Pancreas (tissue), 10 donors: Measurements from ENCODE around the gene AGR2. TPM values are rescaled to one million over a fixed set of nuclear protein-coding genes. Genes with fewer than 3 reads are reported as not detected.
"Not testable (repeated sequence)": the region's sequence is repeated elsewhere in the genome, so short reads cannot be mapped to it uniquely, and the experiment has no call there.

ENCODE experiments used
- ATAC-seq, 4 donors: fragments of 200-7000 bp; cut with Tn5 transposase; one replicate each; pipeline versions ENCODE4 v1.8.0 to v1.9.1; 2020; ENCODE audit warnings: mild to moderate bottlenecking in 4 of 4, moderate library complexity in 4 of 4
- DNase-seq, 6 donors: peaks; one replicate each; pipeline ENCODE4 v3.0.0-alpha.2; 2020
- FAIRE-seq: peaks from 2 replicates; lab custom pipeline; 2012; peaks lifted over from hg19 to GRCh38; lab: Jason Lieb, UNC
- H3K27ac ChIP-seq, 4 donors: fragments of 200-600 bp; sonication (generic); 1 replicate in 3 of 4; 2 replicates in 1 of 4; pipeline versions ENCODE4 v1.5.0 to v1.8.0; 2020
- H3K27me3 ChIP-seq, 4 donors: fragments of 200-600 bp; one replicate each; pipeline ENCODE4 v1.8.0; 2021
- H3K36me3 ChIP-seq, 3 donors: fragments of 200-600 bp; sonication (generic) in 1 of 3; one replicate each; pipeline versions ENCODE4 v1.5.0 to v1.8.0; 2020 to 2021
- H3K4me1 ChIP-seq, 3 donors: fragments of 200-600 bp; one replicate each; pipeline ENCODE4 v1.8.0; 2021
- H3K4me3 ChIP-seq, 4 donors: fragments of 200-600 bp; sonication (generic) in 2 of 4; one replicate each; pipeline versions ENCODE4 v1.5.0 to v1.8.0; 2020 to 2021
- H3K9me3 ChIP-seq, 4 donors: fragments of 200-600 bp; one replicate each; pipeline ENCODE4 v1.8.0; 2021
- WGBS, 2 donors: extraction: QIAGEN DNeasy Blood & Tissue Kit; methylation state at CpG; one replicate each; pipeline ENCODE4 v1.1.7; 2013; 5-methylcytosine and 5-hydroxymethylcytosine counted together
- intact Hi-C, 3 donors: fragments of 100-400 bp; cut with DNase I; formaldehyde crosslinking; loops; one replicate each; pipeline versions ENCODE4 v1.11.1 to v1.14.2; 2022
- polyA plus RNA-seq, 2 donors: library from polyadenylated mRNA; stranded (reverse); fragments of 200-250 nt; gene quantifications; one replicate each; pipeline ENCODE4 v1.2.3, GENCODE V29; 2013
- total RNA-seq, 6 donors: library from RNA; stranded (reverse); fragmentation: NEBNext Ultra II Directional in 4 of 6; extraction: Animal tissue kit (Norgen Biotek cat#: 25700) in 4 of 6; gene quantifications; one replicate each; pipeline versions ENCODE4 v1.2.1 to v1.2.4, GENCODE V29; 2021 to 2023
- TF ChIP-seq, protein P1 (sequence below), 4 donors: fragments of 200-600 bp; sonication (generic) in 3 of 4; IDR thresholded peaks; one replicate each; pipeline versions ENCODE4 v1.5.0 to v1.8.0; 2021; ENCODE audit warnings: antibody characterized with exemption in 4 of 4
- donor health status: healthy with polysubstance abuse.
- donor health status: DM: no; HTN: no; CAD: no; lungs with moderate emphysema.
- donor health status: DM: no; HTN: no; CAD: no.
- donor health status: control.
- donor health status: control.
- donor health status: Bipolar disorder and iron deficiency.
- donor health status: DM: yes; HTN: yes; CAD: no.
- donor health status: DM: no; HTN: no; CAD: no.
- donor health status: DM: no; HTN: no; CAD: no.
- donor health status: DM: yes; HTN: yes; CAD: no.

Gene AGR2
- total and polyA plus RNA-seq, 8 donors, result 2.3 to 31.5 (median 11.5) TPM

DNA sequence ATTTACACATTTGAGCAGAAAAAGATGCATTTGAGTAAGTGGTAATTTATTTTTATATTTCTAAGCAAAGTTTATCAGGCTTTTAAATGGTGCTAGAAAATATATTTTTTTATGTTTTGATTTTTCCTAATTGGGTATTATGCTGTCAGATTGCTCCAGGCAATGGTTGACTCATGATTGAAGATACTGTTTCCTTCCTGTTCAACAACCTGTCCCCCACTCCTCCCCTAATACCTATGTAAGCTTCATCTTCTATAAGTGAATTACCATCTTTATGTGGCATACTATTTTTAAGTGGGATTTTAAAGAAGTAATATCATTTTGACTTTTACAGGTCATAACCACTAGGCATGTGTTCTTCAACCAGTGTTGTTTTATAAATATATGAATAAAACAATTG is 29.8 kb downstream of the AGR2 start:
- Histone ChIP-seq H3K9me3 (no peaks in the 10 kb centered on the region), H3K4me3 (no peak overlapping the region), H3K36me3 (no peaks in the 10 kb centered on the region), H3K4me1 (peaks cover 0 to 7% (median 5%) of the 10 kb centered on the region in 3 donors), H3K27me3 (no peaks in the 10 kb centered on the region), H3K27ac (no peak overlapping the region)
- intact Hi-C loops, result no loop called here
- DNase-seq, result no peak
- ATAC-seq, result no peak
- TF ChIP-seq, protein P1, sequence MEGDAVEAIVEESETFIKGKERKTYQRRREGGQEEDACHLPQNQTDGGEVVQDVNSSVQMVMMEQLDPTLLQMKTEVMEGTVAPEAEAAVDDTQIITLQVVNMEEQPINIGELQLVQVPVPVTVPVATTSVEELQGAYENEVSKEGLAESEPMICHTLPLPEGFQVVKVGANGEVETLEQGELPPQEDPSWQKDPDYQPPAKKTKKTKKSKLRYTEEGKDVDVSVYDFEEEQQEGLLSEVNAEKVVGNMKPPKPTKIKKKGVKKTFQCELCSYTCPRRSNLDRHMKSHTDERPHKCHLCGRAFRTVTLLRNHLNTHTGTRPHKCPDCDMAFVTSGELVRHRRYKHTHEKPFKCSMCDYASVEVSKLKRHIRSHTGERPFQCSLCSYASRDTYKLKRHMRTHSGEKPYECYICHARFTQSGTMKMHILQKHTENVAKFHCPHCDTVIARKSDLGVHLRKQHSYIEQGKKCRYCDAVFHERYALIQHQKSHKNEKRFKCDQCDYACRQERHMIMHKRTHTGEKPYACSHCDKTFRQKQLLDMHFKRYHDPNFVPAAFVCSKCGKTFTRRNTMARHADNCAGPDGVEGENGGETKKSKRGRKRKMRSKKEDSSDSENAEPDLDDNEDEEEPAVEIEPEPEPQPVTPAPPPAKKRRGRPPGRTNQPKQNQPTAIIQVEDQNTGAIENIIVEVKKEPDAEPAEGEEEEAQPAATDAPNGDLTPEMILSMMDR (IDR thresholded peaks at IDR 0.05), result no peak
- no peak for FAIRE-seq

DNA sequence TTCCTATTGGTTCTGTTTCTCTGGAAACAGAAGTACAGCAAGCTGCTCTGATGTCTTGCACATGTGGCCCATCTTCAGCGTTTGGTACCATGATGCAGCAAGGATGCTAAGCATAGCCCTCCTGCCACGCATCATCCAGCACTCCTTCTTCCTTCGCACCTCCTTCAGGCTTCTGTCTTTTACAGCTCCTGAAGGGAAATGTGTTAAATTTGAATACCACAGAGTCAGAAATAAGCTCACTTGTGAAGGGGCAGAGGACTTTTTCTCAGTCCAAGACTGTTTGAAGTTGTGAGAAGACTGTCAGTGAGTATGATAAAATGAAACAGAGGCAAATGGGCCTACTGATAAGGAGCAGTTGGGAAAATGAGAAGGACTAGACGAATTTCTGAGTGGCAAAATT is 30.5 kb downstream of the AGR2 start:
- intact Hi-C loops, result no loop called here
- FAIRE-seq (no peak), ATAC-seq (no peak), DNase-seq (no peak)
- Histone ChIP-seq H3K4me1 (peaks cover 0 to 7% (median 5%) of the 10 kb centered on the region in 3 donors), H3K9me3 (no peaks in the 10 kb centered on the region), H3K36me3 (no peaks in the 10 kb centered on the region), H3K27me3 (no peaks in the 10 kb centered on the region), H3K4me3 (no peak overlapping the region), H3K27ac (no peak overlapping the region)
- TF ChIP-seq, protein P1 (IDR thresholded peaks at IDR 0.05), result no peak
- 79 to 82% methylated on average over 4 of the region's 4 CpGs for WGBS, 2 donors

DNA sequence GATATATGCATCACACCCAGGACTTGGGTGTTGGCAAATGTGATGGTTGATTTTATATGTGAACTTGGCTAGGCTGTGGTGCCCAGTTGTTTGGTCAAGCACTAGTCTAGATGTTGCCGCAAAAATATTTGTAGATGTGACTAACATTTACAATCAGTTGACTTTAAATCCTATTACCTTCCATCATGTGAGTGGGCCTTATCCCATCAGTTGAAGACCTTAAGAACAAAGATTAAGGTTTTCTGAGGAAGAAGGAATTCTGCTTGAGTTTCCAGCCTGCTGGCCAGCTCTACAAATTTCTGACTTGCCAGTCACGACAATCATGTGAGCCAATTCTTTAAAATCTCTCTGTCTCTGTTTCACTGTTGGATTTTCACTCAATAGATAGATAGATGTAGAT is 30.9 kb downstream of the AGR2 start:
- no peak for ATAC-seq
- H3K4me3 ChIP-seq, result no peak overlapping the region
- TF ChIP-seq, protein P1 (IDR thresholded peaks at IDR 0.05), result no peak
- H3K36me3 ChIP-seq, result no peaks in the 10 kb centered on the region
- DNase-seq, result no peak
- FAIRE-seq, result no peak
- no peaks in the 10 kb centered on the region for H3K9me3 ChIP-seq
- no peaks in the 10 kb centered on the region for H3K27me3 ChIP-seq
- intact Hi-C loops, result no loop called here
- peaks cover 0 to 7% (median 5%) of the 10 kb centered on the region in 3 donors for H3K4me1 ChIP-seq
- WGBS, 2 donors, result 89 to 90% methylated on average over 2 of the region's 2 CpGs
- no peak overlapping the region for H3K27ac ChIP-seq

DNA sequence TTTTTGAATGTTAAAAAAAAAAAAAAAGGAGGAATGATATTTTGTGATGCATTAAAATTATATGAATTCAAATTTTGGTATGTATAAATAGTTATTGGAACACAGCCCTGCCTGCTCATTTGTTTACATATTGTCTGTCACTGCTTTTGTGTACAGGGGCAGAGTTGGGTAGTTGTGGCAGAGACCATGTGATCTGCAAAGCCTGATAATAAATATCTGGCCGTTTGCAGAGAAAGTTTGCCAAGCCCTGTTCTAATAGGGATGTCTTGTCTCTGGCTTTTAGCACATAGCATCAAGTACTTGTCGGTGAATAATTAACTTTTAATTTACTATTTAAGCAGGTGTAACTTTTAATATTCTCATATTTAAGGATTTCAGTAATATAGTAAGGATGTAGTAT is 31.5 kb downstream of the AGR2 start:
- no peaks in the 10 kb centered on the region for H3K36me3 ChIP-seq
- no peak overlapping the region for H3K27ac ChIP-seq
- intact Hi-C loops, result no loop called here
- ATAC-seq, result peak in 2 of 4 donors; percentile 48 to 61
- no peak for DNase-seq
- WGBS, 2 donors, result 24 to 27% methylated on average over 2 of the region's 2 CpGs
- FAIRE-seq, result no peak
- H3K9me3 ChIP-seq, result no peaks in the 10 kb centered on the region
- H3K4me1 ChIP-seq, result peaks cover 0 to 7% (median 5%) of the 10 kb centered on the region in 3 donors
- H3K27me3 ChIP-seq, result no peaks in the 10 kb centered on the region
- TF ChIP-seq, protein P1 (IDR thresholded peaks at IDR 0.05), result no peak
- H3K4me3 ChIP-seq, result no peak overlapping the region

DNA sequence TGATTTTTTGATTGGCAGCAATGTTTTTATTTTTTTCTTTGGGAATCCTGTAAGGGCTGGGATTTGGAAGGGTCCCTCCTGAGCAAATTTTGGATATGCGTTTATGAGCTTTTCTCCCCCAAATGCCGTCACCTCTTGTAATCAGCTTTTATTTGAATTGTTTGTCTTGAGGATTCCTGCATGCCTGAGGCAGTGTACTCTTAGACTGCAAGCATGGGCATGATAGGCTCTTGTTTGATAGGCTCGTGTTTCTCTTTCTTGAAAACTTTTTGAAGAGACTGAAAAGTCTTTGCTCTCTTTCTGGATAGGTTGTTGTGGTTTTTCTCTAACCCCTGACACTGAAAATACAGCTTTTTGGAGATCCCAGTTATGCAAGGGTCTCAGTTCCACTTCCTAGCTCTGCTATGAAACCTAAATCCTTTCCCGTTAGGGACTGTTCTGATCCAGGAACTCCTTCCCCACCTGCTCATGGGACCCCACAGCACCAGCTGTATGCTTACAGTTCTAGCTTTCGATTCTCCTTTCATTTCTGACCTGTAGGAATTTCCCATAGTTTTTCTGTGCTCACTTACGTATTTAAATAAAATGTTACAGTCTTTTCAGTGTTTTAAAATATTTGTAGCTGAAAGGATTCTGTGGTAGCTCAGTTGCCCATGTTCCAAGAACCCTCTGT is 34.0 kb downstream of the AGR2 start:
- Histone ChIP-seq H3K36me3 (no peaks in the 10 kb centered on the region), H3K27ac (no peak overlapping the region), H3K4me3 (no peak overlapping the region), H3K4me1 (peaks cover 0 to 7% (median 5%) of the 10 kb centered on the region in 3 donors), H3K9me3 (no peaks in the 10 kb centered on the region), H3K27me3 (no peaks in the 10 kb centered on the region)
- ATAC-seq, result no peak
- WGBS, 2 donors, result 74 to 75% methylated on average over 6 of the region's 6 CpGs
- FAIRE-seq, result no peak
- intact Hi-C loops, result no loop called here
- DNase-seq, result no peak
- TF ChIP-seq, protein P1 (IDR thresholded peaks at IDR 0.05), result no peak

DNA sequence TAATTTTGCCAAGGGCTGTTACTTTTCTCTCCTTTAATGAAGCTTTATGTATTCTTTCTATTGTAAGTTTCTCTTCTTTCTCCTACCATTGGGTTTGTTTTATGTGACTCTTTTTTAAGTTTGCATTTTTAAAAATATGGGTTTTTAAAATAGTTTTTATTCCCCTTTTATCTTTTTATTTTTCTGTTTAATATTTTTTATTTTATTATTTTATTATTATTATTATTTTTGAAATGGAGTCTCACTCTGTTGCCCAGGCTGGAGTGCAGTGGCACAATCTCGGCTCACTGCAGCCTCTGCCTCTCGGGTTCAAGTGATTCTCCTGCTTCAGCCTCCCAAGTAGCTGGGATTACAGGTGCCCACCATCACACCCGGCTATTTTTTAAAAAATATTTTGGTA is 34.8 kb downstream of the AGR2 start:
- intact Hi-C loops, H3K36me3 ChIP-seq, H3K27me3 ChIP-seq, ATAC-seq, H3K4me3 ChIP-seq, DNase-seq, H3K4me1 ChIP-seq, FAIRE-seq, H3K27ac ChIP-seq, H3K9me3 ChIP-seq: not testable (repeated sequence)
- 94 to 99% methylated on average over 3 of the region's 3 CpGs for WGBS, 2 donors
